Endodermal cell (in vitro differentiated cells): ENCODE data around the gene KRTAP9-6. TPM values are rescaled to one million over a fixed set of nuclear protein-coding genes. Genes with fewer than 3 reads are reported as not detected.
"Not testable (repeated sequence)": the region's sequence is repeated elsewhere in the genome, so short reads cannot be mapped to it uniquely, and the experiment has no call there.

Source experiments
- DNase-seq: peaks from one replicate; pipeline ENCODE4 v3.0.0-alpha.2; 2017
- H3K27ac ChIP-seq: 2 replicates; pipeline ENCODE4 v1.5.1; 2013; ENCODE audit warnings: mild to moderate bottlenecking, low read depth, low read length, moderate library complexity
- H3K27me3 ChIP-seq: 2 replicates; pipeline ENCODE4 v1.6.1; 2013; ENCODE audit warnings: mild to moderate bottlenecking, low read length, moderate library complexity; ENCODE audit not compliant: insufficient read depth, control insufficient read depth, poor library complexity, severe bottlenecking
- H3K36me3 ChIP-seq: 2 replicates; pipeline ENCODE4 v1.7.0; 2013; ENCODE audit warnings: mild to moderate bottlenecking, low read length, moderate library complexity; ENCODE audit not compliant: control insufficient read depth, insufficient read depth
- H3K4me1 ChIP-seq: one replicate; pipeline ENCODE4 v1.7.0; 2013; ENCODE audit warnings: low read length; ENCODE audit not compliant: control insufficient read depth, insufficient read depth
- H3K4me3 ChIP-seq: 2 replicates; pipeline ENCODE4 v1.5.1; 2013; ENCODE audit warnings: mild to moderate bottlenecking, low read length, moderate library complexity
- H3K9ac ChIP-seq: 2 replicates; pipeline ENCODE4 v1.6.1; 2013; ENCODE audit warnings: mild to moderate bottlenecking, low read length, moderate library complexity; ENCODE audit not compliant: poor library complexity, severe bottlenecking; ENCODE audit errors: extremely low read depth
- H3K9me3 ChIP-seq: 2 replicates; pipeline ENCODE4 v1.6.1; 2013; ENCODE audit warnings: mild to moderate bottlenecking, low read length, moderate library complexity; ENCODE audit not compliant: control insufficient read depth
- H3K27ac Mint-ChIP-seq: 2 replicates; pipeline ENCODE4 v1.8.0; 2020; ENCODE audit warnings: mixed read lengths
- H3K27me3 Mint-ChIP-seq: 2 replicates; pipeline ENCODE4 v1.8.0; 2021; ENCODE audit warnings: mild to moderate bottlenecking, mixed read lengths; ENCODE audit not compliant: insufficient read depth
- H3K36me3 Mint-ChIP-seq: 2 replicates; pipeline ENCODE4 v1.8.0; 2020; ENCODE audit warnings: low read depth, mixed read lengths
- H3K4me1 Mint-ChIP-seq: 2 replicates; pipeline ENCODE4 v1.8.0; 2020; ENCODE audit warnings: mixed read lengths
- H3K4me3 Mint-ChIP-seq: 2 replicates; pipeline ENCODE4 v1.8.0; 2020; ENCODE audit warnings: mild to moderate bottlenecking, moderate library complexity, mixed read lengths
- H3K9me3 Mint-ChIP-seq: 2 replicates; pipeline ENCODE4 v1.8.0; 2020; ENCODE audit warnings: mild to moderate bottlenecking, mixed read lengths
- WGBS, 2 experiments: methylation state at CpG; one replicate each; pipeline versions ENCODE4 v1.1.5 to v1.1.7; 2013; ENCODE audit warnings: missing lambda C conversion rate in 2 of 2, mixed read lengths in 1 of 2; ENCODE audit not compliant: insufficient coverage in 1 of 2, insufficient read length in 1 of 2; 5-methylcytosine and 5-hydroxymethylcytosine counted together
- total RNA-seq, 2 donors: library from RNA; stranded (reverse); fragmentation: NEBNext Ultra II Directional in 1 of 2; extraction: Animal tissue kit (Norgen Biotek cat#: 25700) in 1 of 2; gene quantifications; 2 replicates in 1 of 2; 3 replicates in 1 of 2; pipeline ENCODE4 v1.2.1, GENCODE V29; 2021

KRTAP9-6 gene
- total RNA-seq, 2 donors from 2014 or later: not detected

GRCh38 chr17:41237116-41237515, 28.1 kb upstream of the KRTAP9-6 start:
- WGBS, 2 experiments: 84 to 93% methylated on average over 2 to 4 of the region's 4 CpGs
- peaks cover 18% of the 10 kb centered on the region for H3K9me3 Mint-ChIP-seq
- DNase-seq, H3K4me1 ChIP-seq, H3K4me1 Mint-ChIP-seq, H3K27ac Mint-ChIP-seq, H3K27ac ChIP-seq, H3K4me3 Mint-ChIP-seq, H3K9me3 ChIP-seq, H3K9ac ChIP-seq, H3K4me3 ChIP-seq, H3K27me3 ChIP-seq, H3K36me3 ChIP-seq, H3K36me3 Mint-ChIP-seq: not testable (repeated sequence)
- H3K27me3 Mint-ChIP-seq: peaks cover 37% of the 10 kb centered on the region

GRCh38 chr17:41237949-41238437, 27.2 kb upstream of the KRTAP9-6 start, which contains the start of gene KRTAP9-8:
KRTAP9-8 (plus strand) TSS chr17:41237999; CDS start chr17:41238052, 53 bp downstream.
- H3K36me3 ChIP-seq, H3K36me3 Mint-ChIP-seq, DNase-seq, H3K27ac Mint-ChIP-seq, H3K4me1 Mint-ChIP-seq, H3K4me3 ChIP-seq, H3K27ac ChIP-seq, H3K9me3 ChIP-seq, H3K9ac ChIP-seq, H3K4me1 ChIP-seq, H3K27me3 ChIP-seq, H3K4me3 Mint-ChIP-seq: not testable (repeated sequence)
- 67 to 71% methylated on average over 1 to 2 of the region's 3 CpGs for WGBS, 2 experiments
- Mint-ChIP-seq H3K27me3 (peaks cover 37% of the 10 kb centered on the region), H3K9me3 (peaks cover 21% of the 10 kb centered on the region)

DNA sequence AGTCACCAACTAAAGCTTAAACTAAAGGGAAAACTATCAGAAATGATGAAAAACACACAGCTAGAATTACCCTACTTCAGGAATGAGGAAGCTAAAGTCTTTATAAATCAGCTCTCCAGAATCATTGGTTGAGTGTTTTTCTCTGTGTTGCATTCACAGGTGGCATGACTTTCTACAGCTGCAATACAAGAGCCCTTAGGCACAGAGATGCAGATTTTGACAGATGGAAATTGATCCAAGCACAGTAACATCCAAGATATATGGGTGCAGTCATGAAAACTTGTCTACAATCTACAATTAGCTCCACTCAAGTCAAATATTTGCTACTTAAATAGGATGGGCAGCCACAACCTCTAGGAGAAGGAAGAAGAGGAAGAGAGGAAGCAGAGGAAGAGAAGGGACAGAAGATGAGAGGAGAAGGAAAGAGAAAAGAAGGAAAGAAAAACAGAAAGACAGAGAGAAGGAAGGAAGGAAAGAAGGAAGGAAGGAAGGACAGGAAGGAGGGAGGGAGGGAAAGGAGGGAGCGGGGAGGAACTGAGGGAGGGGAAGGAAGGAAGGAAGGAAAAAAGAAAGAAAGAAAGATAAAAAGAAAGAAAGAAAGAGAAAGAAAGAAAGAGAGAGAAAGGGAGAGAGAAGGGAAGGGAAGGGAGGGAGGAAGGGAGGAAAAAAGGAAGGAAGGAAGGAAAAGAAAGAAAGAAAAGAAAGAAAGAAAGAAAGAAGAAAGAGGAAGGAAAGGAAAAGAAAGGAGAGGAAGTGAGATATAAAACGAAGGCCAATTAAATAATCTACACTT, 18.0 kb upstream of the KRTAP9-6 start:
- H3K27me3 ChIP-seq: peaks cover 11% of the 10 kb centered on the region
- not testable (repeated sequence) for H3K9ac ChIP-seq, H3K9me3 ChIP-seq, H3K36me3 Mint-ChIP-seq, H3K27ac ChIP-seq, H3K27ac Mint-ChIP-seq, H3K9me3 Mint-ChIP-seq, DNase-seq, H3K36me3 ChIP-seq, H3K4me1 Mint-ChIP-seq, H3K4me3 Mint-ChIP-seq, H3K4me1 ChIP-seq, H3K4me3 ChIP-seq
- H3K27me3 Mint-ChIP-seq: peaks cover 31% of the 10 kb centered on the region
- 93 to 94% methylated on average over 1 of the region's 2 CpGs for WGBS, 2 experiments

DNA sequence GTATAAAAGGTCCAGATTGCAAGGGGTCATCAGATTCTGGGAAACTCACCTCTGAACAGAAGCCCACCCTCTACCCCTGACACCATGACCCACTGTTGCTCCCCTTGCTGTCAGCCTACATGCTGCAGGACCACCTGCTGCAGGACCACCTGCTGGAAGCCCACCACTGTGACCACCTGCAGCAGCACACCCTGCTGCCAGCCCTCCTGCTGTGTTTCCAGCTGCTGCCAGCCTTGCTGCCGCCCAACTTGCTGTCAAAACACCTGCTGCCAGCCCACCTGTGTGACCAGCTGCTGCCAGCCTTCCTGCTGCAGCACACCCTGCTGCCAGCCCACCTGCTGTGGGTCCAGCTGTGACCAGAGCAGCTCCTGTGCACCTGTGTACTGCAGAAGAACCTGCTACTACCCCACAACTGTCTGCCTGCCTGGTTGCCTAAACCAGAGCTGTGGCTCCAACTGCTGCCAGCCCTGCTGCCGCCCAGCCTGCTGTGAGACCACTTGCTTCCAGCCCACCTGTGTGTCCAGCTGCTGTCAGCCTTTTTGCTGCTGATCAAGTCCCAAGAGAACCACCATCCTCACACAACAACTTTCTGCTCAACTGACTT, 15.4 kb upstream of the KRTAP9-6 start, which contains the start of gene KRTAP9-4:
KRTAP9-4 (plus strand) TSS at position 51 of the 604 bp plus-strand sequence; CDS start at position 85, 34 bp downstream.
- not testable (repeated sequence) for H3K36me3 ChIP-seq, H3K4me1 Mint-ChIP-seq, H3K27ac ChIP-seq, H3K27ac Mint-ChIP-seq, H3K36me3 Mint-ChIP-seq, H3K9me3 Mint-ChIP-seq, H3K4me1 ChIP-seq, H3K4me3 Mint-ChIP-seq, DNase-seq, H3K9me3 ChIP-seq, H3K4me3 ChIP-seq, H3K9ac ChIP-seq
- H3K27me3 Mint-ChIP-seq: peaks cover 35% of the 10 kb centered on the region
- H3K27me3 ChIP-seq: peaks cover 28% of the 10 kb centered on the region
- 65% methylated on average over 2 of the region's 2 CpGs; no CpG with 5 or more reads in 1 of the 2 experiments for WGBS, 2 experiments
